ENCODE measurements around the gene TMEM126B.

- TF ChIP-seq ZC3H10 (CRISPR knock-in tag; IDR thresholded peaks at IDR 0.05), result no peak
- TF ChIP-seq CSDC2 (CRISPR knock-in tag; IDR thresholded peaks at IDR 0.05), result no peak
- TF ChIP-seq OSR1 (CRISPR knock-in tag; IDR thresholded peaks at IDR 0.05), result no peak
- TF ChIP-seq, protein P1, sequence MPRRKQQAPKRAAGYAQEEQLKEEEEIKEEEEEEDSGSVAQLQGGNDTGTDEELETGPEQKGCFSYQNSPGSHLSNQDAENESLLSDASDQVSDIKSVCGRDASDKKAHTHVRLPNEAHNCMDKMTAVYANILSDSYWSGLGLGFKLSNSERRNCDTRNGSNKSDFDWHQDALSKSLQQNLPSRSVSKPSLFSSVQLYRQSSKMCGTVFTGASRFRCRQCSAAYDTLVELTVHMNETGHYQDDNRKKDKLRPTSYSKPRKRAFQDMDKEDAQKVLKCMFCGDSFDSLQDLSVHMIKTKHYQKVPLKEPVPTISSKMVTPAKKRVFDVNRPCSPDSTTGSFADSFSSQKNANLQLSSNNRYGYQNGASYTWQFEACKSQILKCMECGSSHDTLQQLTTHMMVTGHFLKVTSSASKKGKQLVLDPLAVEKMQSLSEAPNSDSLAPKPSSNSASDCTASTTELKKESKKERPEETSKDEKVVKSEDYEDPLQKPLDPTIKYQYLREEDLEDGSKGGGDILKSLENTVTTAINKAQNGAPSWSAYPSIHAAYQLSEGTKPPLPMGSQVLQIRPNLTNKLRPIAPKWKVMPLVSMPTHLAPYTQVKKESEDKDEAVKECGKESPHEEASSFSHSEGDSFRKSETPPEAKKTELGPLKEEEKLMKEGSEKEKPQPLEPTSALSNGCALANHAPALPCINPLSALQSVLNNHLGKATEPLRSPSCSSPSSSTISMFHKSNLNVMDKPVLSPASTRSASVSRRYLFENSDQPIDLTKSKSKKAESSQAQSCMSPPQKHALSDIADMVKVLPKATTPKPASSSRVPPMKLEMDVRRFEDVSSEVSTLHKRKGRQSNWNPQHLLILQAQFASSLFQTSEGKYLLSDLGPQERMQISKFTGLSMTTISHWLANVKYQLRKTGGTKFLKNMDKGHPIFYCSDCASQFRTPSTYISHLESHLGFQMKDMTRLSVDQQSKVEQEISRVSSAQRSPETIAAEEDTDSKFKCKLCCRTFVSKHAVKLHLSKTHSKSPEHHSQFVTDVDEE (CRISPR knock-in tag; IDR thresholded peaks at IDR 0.05), result no peak
- TF ChIP-seq, protein P2, sequence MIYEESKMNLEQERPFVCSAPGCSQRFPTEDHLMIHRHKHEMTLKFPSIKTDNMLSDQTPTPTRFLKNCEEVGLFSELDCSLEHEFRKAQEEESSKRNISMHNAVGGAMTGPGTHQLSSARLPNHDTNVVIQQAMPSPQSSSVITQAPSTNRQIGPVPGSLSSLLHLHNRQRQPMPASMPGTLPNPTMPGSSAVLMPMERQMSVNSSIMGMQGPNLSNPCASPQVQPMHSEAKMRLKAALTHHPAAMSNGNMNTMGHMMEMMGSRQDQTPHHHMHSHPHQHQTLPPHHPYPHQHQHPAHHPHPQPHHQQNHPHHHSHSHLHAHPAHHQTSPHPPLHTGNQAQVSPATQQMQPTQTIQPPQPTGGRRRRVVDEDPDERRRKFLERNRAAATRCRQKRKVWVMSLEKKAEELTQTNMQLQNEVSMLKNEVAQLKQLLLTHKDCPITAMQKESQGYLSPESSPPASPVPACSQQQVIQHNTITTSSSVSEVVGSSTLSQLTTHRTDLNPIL (CRISPR knock-in tag; IDR thresholded peaks at IDR 0.05; ENCODE audit: low read depth), result no peak
- TF ChIP-seq RARB (CRISPR knock-in tag; IDR thresholded peaks at IDR 0.05), result no peak
- TF ChIP-seq ZFP3 (CRISPR knock-in tag; IDR thresholded peaks at IDR 0.05), result no peak
- TF ChIP-seq GLIS3 (CRISPR knock-in tag; IDR thresholded peaks at IDR 0.05), result no peak
- TF ChIP-seq, protein P3, sequence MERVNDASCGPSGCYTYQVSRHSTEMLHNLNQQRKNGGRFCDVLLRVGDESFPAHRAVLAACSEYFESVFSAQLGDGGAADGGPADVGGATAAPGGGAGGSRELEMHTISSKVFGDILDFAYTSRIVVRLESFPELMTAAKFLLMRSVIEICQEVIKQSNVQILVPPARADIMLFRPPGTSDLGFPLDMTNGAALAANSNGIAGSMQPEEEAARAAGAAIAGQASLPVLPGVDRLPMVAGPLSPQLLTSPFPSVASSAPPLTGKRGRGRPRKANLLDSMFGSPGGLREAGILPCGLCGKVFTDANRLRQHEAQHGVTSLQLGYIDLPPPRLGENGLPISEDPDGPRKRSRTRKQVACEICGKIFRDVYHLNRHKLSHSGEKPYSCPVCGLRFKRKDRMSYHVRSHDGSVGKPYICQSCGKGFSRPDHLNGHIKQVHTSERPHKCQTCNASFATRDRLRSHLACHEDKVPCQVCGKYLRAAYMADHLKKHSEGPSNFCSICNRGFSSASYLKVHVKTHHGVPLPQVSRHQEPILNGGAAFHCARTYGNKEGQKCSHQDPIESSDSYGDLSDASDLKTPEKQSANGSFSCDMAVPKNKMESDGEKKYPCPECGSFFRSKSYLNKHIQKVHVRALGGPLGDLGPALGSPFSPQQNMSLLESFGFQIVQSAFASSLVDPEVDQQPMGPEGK (CRISPR knock-in tag; IDR thresholded peaks at IDR 0.05; ENCODE audit: borderline replicate concordance), result no peak
- no peak for TF ChIP-seq CSRNP3 (CRISPR knock-in tag; IDR thresholded peaks at IDR 0.05)
- TF ChIP-seq ZNF565 (CRISPR knock-in tag; conservative IDR thresholded peaks at IDR 0.05; ENCODE audit: low read depth), result no peak
- TF ChIP-seq ARNTL (CRISPR knock-in tag; IDR thresholded peaks at IDR 0.05; ENCODE audit: borderline replicate concordance, low read depth), result no peak
- no peak for TF ChIP-seq ZNF70 (CRISPR knock-in tag; IDR thresholded peaks at IDR 0.05)
These were observed 57.5 kb downstream of the TMEM126B start, which contains the start of gene CCDC89 for GRCh38 chr11:85685820-85686459.

All from SK-N-SH treated with all-trans-retinoic acid at 6 μM for 48 hours (cell line).